ENCODE measurements around the gene HRH1. TPM values are rescaled to one million over a fixed set of nuclear protein-coding genes. Genes with fewer than 3 reads are reported as not detected.

HRH1 gene
- total and polyA plus RNA-seq, 10 of the 15 experiments (the other 5 are each of a cell fraction or from before 2014, with no cell fraction given), result not detected

DNA sequence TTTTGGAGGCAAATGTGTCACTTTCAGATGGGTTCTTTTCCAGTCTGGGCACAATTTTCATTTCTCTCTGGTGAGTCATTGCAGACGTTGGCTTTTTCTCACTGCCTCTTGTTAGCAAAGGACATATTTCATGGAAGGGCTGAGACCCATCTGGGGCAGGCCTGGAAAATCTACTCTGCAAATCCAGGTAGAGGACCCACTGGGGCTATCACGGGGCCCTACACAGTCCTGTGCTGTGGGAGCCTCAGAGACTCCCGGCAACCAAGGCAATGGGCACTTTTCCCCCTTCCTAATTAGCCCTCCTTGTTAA lies 58.0 kb downstream of the HRH1 start:
- FAIRE-seq, result no peak
- Histone ChIP-seq H3K36me3 (ENCODE audit: control insufficient read depth in 2 of 2, insufficient read depth in 2 of 2, low read length in 1 of 2) (no peaks in the 10 kb centered on the region), H3K4me3 (no peak overlapping the region), H3K27me3 (replicated peaks in 1 of 2; ENCODE audit: control insufficient read depth in 2 of 2, insufficient read depth in 2 of 2, low read length in 1 of 2) (peaks cover 0 to 5% of the 10 kb centered on the region in 2 experiments; a peak in 2 of 4 replicates), H4K20me1 (ENCODE audit: control insufficient read depth, insufficient read depth) (no peaks in the 10 kb centered on the region), H3K9ac (ENCODE audit: control insufficient read depth, insufficient read depth, low read length) (no peak overlapping the region), H3K9me3 (replicated peaks; ENCODE audit: control insufficient read depth, insufficient read depth, low read length) (no peaks in the 10 kb centered on the region), H2AFZ (ENCODE audit: control insufficient read depth, low read depth, low read length) (no peak overlapping the region), H3K4me1 (ENCODE audit: control insufficient read depth, insufficient read depth, low read length) (no peaks in the 10 kb centered on the region), H3K4me2 (ENCODE audit: control insufficient read depth, insufficient read depth) (no peak overlapping the region), H3K27ac (ENCODE audit: control insufficient read depth, insufficient read depth) (no peak overlapping the region), H3K79me2 (ENCODE audit: control insufficient read depth, insufficient read depth, low read length) (no peaks in the 10 kb centered on the region)
- BruUV-seq (replicated peaks), result no TSS peak
- intact Hi-C loops (cut with micrococcal nuclease; ENCODE audit: unreplicated experiment) (no loop called here), in situ Hi-C loops (cut with MboI) (no loop called here)
- ChIA-PET CTCF (no interaction called here), SMC1A (ENCODE audit: uncharacterized antibody, unreplicated experiment) (no interaction called here), RAD21 (ENCODE audit: unreplicated experiment) (no interaction called here), POLR2A (no interaction called here)
- TF ChIP-seq, protein P1, sequence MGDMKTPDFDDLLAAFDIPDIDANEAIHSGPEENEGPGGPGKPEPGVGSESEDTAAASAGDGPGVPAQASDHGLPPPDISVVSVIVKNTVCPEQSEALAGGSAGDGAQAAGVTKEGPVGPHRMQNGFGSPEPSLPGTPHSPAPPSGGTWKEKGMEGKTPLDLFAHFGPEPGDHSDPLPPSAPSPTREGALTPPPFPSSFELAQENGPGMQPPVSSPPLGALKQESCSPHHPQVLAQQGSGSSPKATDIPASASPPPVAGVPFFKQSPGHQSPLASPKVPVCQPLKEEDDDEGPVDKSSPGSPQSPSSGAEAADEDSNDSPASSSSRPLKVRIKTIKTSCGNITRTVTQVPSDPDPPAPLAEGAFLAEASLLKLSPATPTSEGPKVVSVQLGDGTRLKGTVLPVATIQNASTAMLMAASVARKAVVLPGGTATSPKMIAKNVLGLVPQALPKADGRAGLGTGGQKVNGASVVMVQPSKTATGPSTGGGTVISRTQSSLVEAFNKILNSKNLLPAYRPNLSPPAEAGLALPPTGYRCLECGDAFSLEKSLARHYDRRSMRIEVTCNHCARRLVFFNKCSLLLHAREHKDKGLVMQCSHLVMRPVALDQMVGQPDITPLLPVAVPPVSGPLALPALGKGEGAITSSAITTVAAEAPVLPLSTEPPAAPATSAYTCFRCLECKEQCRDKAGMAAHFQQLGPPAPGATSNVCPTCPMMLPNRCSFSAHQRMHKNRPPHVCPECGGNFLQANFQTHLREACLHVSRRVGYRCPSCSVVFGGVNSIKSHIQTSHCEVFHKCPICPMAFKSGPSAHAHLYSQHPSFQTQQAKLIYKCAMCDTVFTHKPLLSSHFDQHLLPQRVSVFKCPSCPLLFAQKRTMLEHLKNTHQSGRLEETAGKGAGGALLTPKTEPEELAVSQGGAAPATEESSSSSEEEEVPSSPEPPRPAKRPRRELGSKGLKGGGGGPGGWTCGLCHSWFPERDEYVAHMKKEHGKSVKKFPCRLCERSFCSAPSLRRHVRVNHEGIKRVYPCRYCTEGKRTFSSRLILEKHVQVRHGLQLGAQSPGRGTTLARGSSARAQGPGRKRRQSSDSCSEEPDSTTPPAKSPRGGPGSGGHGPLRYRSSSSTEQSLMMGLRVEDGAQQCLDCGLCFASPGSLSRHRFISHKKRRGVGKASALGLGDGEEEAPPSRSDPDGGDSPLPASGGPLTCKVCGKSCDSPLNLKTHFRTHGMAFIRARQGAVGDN (IDR thresholded peaks at IDR 0.05), result no peak
- TF ChIP-seq JUNB (IDR thresholded peaks at IDR 0.05), result no peak
- no peak for TF ChIP-seq MTA2 (IDR thresholded peaks at IDR 0.05; ENCODE audit: low read depth)
- TF ChIP-seq, protein P2, sequence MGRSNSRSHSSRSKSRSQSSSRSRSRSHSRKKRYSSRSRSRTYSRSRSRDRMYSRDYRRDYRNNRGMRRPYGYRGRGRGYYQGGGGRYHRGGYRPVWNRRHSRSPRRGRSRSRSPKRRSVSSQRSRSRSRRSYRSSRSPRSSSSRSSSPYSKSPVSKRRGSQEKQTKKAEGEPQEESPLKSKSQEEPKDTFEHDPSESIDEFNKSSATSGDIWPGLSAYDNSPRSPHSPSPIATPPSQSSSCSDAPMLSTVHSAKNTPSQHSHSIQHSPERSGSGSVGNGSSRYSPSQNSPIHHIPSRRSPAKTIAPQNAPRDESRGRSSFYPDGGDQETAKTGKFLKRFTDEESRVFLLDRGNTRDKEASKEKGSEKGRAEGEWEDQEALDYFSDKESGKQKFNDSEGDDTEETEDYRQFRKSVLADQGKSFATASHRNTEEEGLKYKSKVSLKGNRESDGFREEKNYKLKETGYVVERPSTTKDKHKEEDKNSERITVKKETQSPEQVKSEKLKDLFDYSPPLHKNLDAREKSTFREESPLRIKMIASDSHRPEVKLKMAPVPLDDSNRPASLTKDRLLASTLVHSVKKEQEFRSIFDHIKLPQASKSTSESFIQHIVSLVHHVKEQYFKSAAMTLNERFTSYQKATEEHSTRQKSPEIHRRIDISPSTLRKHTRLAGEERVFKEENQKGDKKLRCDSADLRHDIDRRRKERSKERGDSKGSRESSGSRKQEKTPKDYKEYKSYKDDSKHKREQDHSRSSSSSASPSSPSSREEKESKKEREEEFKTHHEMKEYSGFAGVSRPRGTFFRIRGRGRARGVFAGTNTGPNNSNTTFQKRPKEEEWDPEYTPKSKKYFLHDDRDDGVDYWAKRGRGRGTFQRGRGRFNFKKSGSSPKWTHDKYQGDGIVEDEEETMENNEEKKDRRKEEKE (IDR thresholded peaks at IDR 0.05), result no peak
- TF ChIP-seq, protein P3, sequence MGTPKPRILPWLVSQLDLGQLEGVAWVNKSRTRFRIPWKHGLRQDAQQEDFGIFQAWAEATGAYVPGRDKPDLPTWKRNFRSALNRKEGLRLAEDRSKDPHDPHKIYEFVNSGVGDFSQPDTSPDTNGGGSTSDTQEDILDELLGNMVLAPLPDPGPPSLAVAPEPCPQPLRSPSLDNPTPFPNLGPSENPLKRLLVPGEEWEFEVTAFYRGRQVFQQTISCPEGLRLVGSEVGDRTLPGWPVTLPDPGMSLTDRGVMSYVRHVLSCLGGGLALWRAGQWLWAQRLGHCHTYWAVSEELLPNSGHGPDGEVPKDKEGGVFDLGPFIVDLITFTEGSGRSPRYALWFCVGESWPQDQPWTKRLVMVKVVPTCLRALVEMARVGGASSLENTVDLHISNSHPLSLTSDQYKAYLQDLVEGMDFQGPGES (IDR thresholded peaks at IDR 0.05), result no peak
- no peak for TF ChIP-seq NFIC (IDR thresholded peaks at IDR 0.05; ENCODE audit: low read depth, low read length)
- no peak for TF ChIP-seq HDAC2 (IDR thresholded peaks at IDR 0.05)
- TF ChIP-seq MXI1 (IDR thresholded peaks at IDR 0.05; ENCODE audit: low read depth, low read length), result no peak
- 17% methylated on average over 3 of the region's 3 CpGs for WGBS (ENCODE audit: insufficient coverage, insufficient replicate concordance, low lambda C conversion rate, missing lambda C conversion rate)
- DNase-seq (ENCODE audit: low read depth, low spot score), result no peak
- ATAC-seq, result no peak
